ENCODE results near the gene SLC29A2. TPM values are rescaled to one million over a fixed set of nuclear protein-coding genes. Genes with fewer than 3 reads are reported as not detected.
A peak's percentile ranks its signal among the peaks of the same experiment; 100 is the strongest.

The SLC29A2 gene, protein sequence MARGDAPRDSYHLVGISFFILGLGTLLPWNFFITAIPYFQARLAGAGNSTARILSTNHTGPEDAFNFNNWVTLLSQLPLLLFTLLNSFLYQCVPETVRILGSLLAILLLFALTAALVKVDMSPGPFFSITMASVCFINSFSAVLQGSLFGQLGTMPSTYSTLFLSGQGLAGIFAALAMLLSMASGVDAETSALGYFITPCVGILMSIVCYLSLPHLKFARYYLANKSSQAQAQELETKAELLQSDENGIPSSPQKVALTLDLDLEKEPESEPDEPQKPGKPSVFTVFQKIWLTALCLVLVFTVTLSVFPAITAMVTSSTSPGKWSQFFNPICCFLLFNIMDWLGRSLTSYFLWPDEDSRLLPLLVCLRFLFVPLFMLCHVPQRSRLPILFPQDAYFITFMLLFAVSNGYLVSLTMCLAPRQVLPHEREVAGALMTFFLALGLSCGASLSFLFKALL
- polyA plus RNA-seq (ENCODE audit: insufficient read depth in 1 of 5, insufficient read length in 5 of 5, low replicate concordance in 1 of 5): 10 to 100 TPM in 2 of 5 donors, 1 to 10 TPM in 3; 7.1 to 12.0 (median 9.5) TPM
- long read RNA-seq, donor 1, partial matches to known transcripts: 0 of 8 reads
- long read RNA-seq, donor 1, other reads (novel, unspliced or antisense): 6 of 8 reads
- long read RNA-seq, donor 2, partial matches to known transcripts: 0 of 1 reads
- long read RNA-seq, donor 2, other reads (novel, unspliced or antisense): 0 of 1 reads
- long read RNA-seq, donor 3, partial matches to known transcripts: 0 of 1 reads
- long read RNA-seq, donor 3, other reads (novel, unspliced or antisense): 0 of 1 reads
- long read RNA-seq, donor 4, partial matches to known transcripts: 0 of 1 reads
- long read RNA-seq, donor 4, other reads (novel, unspliced or antisense): 0 of 1 reads
- long read RNA-seq, donor 5: 0 reads
- long read RNA-seq, donor 6: 0 reads
- long read RNA-seq, donor 7: 0 reads
- long read RNA-seq, donor 8: 0 reads

DNA sequence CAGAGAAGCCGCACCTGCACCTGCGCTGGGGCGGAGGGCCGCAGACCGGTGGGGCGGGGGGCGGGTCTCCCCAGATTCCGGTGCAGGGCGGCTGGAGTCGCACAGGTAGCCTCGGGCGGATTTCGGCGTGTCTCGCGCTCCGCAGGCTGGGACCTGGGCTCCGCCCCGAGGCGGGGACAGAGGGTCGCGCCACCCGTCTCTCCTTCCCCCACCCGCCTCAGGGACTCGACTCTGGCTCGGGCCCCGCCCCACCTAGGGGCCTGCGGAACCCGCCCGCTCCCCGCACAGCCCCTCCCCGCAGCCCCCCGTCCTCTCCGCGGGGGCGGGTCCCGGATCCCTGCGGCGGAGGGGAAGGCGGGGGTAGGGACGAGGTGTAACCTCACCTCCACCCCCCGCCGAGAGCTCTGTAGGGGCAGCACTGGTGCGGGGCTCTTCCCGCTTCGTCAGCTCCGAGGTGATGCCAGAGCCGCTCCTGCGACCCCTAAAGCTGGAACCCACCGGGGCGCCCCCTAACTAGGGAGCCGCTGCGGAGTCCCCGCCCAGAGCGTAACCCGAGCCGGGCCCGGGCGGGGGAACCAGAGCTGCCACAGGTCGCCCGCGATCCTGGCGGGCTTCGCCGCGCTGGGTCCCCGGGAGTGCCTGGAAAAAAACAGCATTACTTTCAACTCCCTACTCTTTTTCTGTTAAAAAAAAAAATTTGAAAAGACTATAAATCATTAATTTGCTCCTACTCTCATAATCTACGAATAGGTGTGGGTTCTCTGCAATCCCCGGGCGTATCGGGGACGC, at the start of gene SLC29A2:
Gene SLC29A2, minus strand, starts transcription at position 134 of the 789 bp plus-strand sequence. CDS start 169 bp downstream, outside the sequence.
- peak; percentile 62 to 68 for DNase-seq

- no peak for DNase-seq
Observed at GRCh38 chr11:66420671-66421476, 49.3 kb upstream of the SLC29A2 start, which contains the start of gene NPAS4. TSS of gene NPAS4 (plus strand) at chr11:66421035. CDS start at chr11:66421180, 145 bp downstream.

GRCh38 chr11:66419825-66420224, 48.3 kb upstream of the SLC29A2 start:
- no peak for DNase-seq

- DNase-seq: no peak
Observed at GRCh38 chr11:66418986-66419308, 47.4 kb upstream of the SLC29A2 start.

- peak; percentile 37 to 46 for DNase-seq
Observed at GRCh38 chr11:66418168-66418985, 46.8 kb upstream of the SLC29A2 start.

- no peak for DNase-seq
Observed at GRCh38 chr11:66417000-66417399, 45.4 kb upstream of the SLC29A2 start.

DNA sequence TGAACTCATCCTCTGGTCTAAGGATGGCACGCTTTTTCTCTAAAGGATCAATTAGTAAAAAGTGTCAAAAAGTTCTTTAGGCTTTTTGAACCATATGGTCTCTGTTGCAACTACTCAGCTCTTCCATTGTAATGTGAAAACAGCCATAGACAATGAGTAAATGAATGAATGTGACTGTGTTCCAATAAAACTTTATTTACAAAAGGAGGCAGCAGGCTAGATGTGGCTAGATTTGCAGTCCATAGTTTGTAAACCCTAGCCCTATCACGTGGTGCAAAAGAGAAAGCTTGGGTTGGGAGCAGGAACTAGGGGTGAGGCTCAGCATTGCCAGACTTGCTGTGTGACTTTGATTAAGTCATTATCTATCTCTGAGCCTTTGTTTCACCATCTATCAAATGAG, 43.9 kb upstream of the SLC29A2 start:
- DNase-seq: no peak

DNA sequence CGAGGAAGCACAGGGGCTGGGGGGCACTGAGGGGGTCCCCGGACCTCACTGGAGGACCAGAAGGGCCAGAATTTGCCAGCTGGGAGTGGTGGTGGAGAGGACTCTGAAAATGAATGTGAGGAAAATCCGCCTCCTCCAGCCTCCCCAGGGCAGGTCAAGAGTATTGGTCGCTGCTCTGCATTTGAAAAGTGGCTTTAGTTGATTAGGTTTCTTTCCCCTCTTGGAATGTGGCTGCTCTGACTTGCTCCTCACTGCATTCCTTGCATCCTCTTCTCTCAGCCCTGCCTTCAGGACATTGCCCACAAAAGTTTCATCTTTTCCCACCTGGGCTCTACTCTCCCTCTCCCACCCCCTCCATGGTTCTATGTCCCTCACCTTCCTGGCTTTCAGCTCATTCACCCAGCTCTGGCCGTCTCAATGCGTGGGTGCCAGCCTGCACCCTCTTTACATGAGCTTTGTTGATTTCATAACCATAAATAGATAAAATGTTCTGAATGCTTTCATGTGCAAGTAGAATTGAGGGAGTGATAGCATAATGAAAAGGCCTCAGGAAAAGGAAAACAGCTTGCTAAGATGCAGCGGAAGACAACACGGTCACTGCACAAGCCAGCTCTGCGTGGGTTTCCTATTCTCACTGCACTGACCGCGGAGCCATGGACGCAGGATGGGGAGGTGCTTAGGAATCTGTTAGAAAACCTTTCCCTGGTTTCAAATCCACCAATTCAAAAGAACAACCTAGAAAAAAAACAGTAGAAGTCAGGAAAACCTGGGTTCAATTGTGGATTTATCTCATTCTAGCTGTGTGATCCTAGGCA, 42.8 kb upstream of the SLC29A2 start:
- DNase-seq: no peak

DNA sequence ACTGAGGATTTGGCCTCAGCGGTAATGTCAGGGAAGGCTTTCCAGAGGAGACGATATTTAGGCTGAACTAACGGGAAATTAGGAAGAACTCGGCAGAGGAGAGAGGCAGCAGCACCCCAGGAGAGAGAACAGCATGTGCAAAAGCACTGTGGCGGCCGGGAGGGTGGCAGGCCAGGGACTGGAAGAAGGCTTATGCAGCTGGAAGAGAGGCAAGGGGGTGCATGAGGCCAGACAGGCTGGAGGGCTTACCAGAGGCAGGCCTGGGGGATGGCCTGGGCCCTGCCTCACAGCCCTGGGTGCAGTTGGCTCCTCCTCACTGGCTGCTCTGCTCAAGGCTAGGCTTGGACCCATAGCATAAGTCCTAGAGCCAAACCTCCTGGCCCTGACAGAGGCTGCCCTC, 41.6 kb upstream of the SLC29A2 start:
- no peak for DNase-seq

- DNase-seq: no peak
Observed at GRCh38 chr11:66412110-66412509, 40.5 kb upstream of the SLC29A2 start.

- no peak for DNase-seq
Observed at GRCh38 chr11:66411323-66411722, 39.8 kb upstream of the SLC29A2 start.

DNA sequence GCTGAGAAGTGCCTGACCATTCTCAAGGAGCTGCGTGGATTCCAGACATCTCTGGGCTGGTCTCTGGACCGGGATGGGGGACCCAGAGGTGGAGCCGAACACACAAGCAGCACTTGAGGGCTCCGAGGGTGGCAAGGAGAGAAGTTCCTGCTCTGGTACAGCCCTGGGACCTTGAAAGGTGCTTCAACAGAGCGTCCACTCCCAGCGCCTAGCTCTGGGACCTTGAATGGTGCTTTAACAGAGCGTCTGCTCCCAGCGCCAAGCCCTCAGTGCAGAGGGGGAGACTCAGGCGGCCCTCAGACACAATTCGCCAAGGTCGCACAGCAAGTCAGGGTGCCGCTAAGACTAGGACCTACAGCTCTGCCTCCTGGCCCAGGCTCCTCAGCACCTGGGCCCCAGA, 38.6 kb upstream of the SLC29A2 start:
- DNase-seq: no peak

- DNase-seq: no peak
Observed at GRCh38 chr11:66409226-66409625, 37.7 kb upstream of the SLC29A2 start.

DNA sequence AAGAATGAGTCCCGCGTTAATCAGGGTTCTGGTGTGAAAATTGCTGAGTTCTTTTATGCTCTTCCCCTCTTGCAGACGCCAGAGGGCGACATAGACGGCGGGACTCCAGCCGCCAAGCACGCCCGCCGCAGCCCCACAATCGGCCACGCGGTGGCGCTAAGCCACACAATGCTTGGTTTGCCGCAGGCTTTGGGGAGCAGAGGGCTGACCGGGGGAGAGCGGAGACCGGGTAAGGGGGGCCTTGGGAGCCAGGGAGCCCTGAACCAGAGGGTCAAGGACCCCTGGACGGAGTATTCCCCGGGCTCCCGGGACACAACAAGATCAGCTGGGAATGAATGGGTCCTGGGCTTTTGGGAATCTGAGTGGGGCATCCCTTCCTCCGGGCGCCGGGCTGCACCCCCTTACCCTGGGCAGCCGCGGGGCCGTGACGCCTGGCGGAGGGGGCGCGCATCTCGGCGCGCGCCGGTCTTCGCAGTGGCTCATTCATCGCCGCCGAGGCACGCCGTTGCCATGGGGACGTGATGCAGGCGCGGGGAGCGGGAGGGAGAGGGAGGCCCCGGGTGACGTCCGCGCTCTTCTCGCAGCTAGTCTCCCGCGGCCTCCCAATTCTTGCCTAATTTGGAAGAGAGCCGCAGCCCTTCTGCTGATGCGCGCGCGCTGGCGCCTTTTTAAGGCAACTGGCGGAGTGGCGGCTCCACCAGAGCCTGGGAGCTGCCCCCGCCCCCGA, 37.1 kb upstream of the SLC29A2 start:
- DNase-seq: peak; percentile 87 to 90

DNA sequence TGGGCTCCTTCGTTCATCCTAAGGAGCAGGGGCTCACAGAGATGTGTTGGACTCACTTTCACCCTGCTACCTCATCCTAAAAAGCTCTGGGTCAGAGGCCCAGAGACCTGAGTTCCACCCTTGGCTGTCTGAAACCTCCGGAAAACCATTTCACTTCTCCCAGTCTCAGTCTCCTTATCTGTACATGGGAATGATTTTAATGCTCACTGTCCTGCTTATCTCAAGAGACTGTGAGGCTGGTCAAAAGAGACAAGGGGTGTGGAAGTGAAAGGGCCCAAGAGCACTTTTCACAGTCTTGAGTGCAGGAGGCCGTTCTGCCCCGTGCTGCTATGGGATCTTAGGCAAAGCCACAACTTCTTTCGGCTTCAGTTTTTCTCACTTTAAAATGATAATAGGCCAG, 36.1 kb upstream of the SLC29A2 start:
- DNase-seq: no peak

- DNase-seq: no peak
Observed at GRCh38 chr11:66393954-66394353, 22.4 kb upstream of the SLC29A2 start.

DNA sequence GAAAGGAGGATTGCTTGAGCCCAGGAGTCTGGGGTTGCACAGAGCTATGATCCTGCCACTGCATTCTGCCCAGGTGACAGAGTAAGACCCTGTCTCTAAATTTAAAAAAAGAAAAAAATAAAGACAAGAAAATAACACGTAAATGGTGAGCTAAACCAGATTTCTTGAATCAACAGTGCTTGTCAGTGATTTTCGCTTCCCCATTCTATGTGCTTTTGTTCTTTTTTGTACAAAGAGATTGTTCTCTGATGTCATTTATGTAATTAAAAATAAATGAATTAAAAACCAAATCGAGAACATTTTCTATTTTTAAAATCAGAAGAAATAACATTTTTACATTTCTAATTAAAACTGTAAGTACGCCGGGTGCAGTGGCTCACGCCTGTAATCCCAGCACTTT, 19.8 kb upstream of the SLC29A2 start:
- DNase-seq: no peak

- DNase-seq: peak; percentile 26 to 29
Observed at GRCh38 chr11:66388780-66389386, 17.3 kb upstream of the SLC29A2 start.
